WTC11 (cell line): ENCODE measurements around the gene MAGI2. TPM values are rescaled to one million over a fixed set of nuclear protein-coding genes. Genes with fewer than 3 reads are reported as not detected.

Source experiments
- ATAC-seq: fragments of 200-7000 bp; cut with Tn5 transposase; 2 replicates; pipeline ENCODE4 v1.10.0; 2021; ENCODE audit warnings: mild to moderate bottlenecking, moderate library complexity
- CTCF ChIA-PET: fragments of 300-600 bp; sonication (Branson Sonifier 250); formaldehyde crosslinking; loops from one replicate; lab custom pipeline; 2021; ENCODE audit warnings: antibody characterized with exemption; lab: Charles Lee
- POLR2A ChIA-PET: fragments of 350-600 bp; sonication (Branson Sonifier 250); formaldehyde crosslinking; loops from one replicate; lab custom pipeline; 2021; ENCODE audit warnings: antibody characterized with exemption; lab: Charles Lee
- DNase-seq: peaks from one replicate; pipeline ENCODE4 v3.0.0; 2021; ENCODE audit warnings: low spot score
- H3K27ac Mint-ChIP-seq: 2 replicates; pipeline ENCODE4 v1.8.0; 2021; ENCODE audit warnings: mixed read lengths
- H3K27me3 Mint-ChIP-seq: 2 replicates; pipeline ENCODE4 v1.8.0; 2021; ENCODE audit warnings: low read depth, mild to moderate bottlenecking, moderate library complexity, mixed read lengths
- H3K36me3 Mint-ChIP-seq: 2 replicates; pipeline ENCODE4 v1.8.0; 2021; ENCODE audit warnings: mixed read lengths
- H3K4me1 Mint-ChIP-seq: 2 replicates; pipeline ENCODE4 v1.8.0; 2022; ENCODE audit warnings: mixed read lengths
- H3K4me3 Mint-ChIP-seq: 2 replicates; pipeline ENCODE4 v1.8.0; 2021; ENCODE audit warnings: mild to moderate bottlenecking, moderate library complexity, mixed read lengths
- H3K9me3 Mint-ChIP-seq: 2 replicates; pipeline ENCODE4 v1.8.0; 2021; ENCODE audit warnings: mixed read lengths
- AFF4 ChIP-seq: sonication (generic); formaldehyde crosslinking; IDR thresholded peaks from 2 replicates; pipeline ENCODE4 v1.8.1; 2023; ENCODE audit warnings: mild to moderate bottlenecking, missing genetic modification reagents, borderline replicate concordance
- CTCF ChIP-seq: fragments of 200-600 bp; IDR thresholded peaks from 2 replicates; pipeline ENCODE4 v1.8.0; 2022; ENCODE audit warnings: antibody characterized with exemption
- E2F4 ChIP-seq: sonication (generic); formaldehyde crosslinking; IDR thresholded peaks from 2 replicates; pipeline ENCODE4 v1.8.1; 2022; ENCODE audit warnings: low read depth, mild to moderate bottlenecking, moderate library complexity, missing genetic modification reagents, borderline replicate concordance
- ESRRA ChIP-seq: sonication (generic); formaldehyde crosslinking; IDR thresholded peaks from 2 replicates; pipeline ENCODE4 v1.8.1; 2022; ENCODE audit warnings: mild to moderate bottlenecking, missing genetic modification reagents, borderline replicate concordance
- FOXP4 ChIP-seq: sonication (generic); formaldehyde crosslinking; IDR thresholded peaks from 2 replicates; pipeline ENCODE4 v1.8.0; 2022; ENCODE audit warnings: mild to moderate bottlenecking, missing genetic modification reagents
- GRHL2 ChIP-seq: fragments of 250-450 bp; sonication (Bioruptor Pico); IDR thresholded peaks from 2 replicates; pipeline ENCODE4 v1.8.0; 2022; ENCODE audit warnings: mild to moderate bottlenecking, moderate library complexity; ENCODE audit not compliant: insufficient replicate concordance, severe bottlenecking
- PREB ChIP-seq: sonication (generic); formaldehyde crosslinking; IDR thresholded peaks from 2 replicates; pipeline ENCODE4 v1.8.1; 2022; ENCODE audit warnings: mild to moderate bottlenecking, missing genetic modification reagents, moderate library complexity, borderline replicate concordance
- RELA ChIP-seq: sonication (generic); formaldehyde crosslinking; IDR thresholded peaks from 2 replicates; pipeline ENCODE4 v1.8.1; 2022; ENCODE audit warnings: missing genetic modification reagents, mild to moderate bottlenecking, borderline replicate concordance
- SP1 ChIP-seq: sonication (generic); formaldehyde crosslinking; conservative IDR thresholded peaks from 2 replicates; pipeline ENCODE4 v1.8.1; 2022; ENCODE audit warnings: missing genetic modification reagents
- USF1 ChIP-seq: sonication (generic); formaldehyde crosslinking; IDR thresholded peaks from 2 replicates; pipeline ENCODE4 v1.8.0; 2022; ENCODE audit warnings: mild to moderate bottlenecking, missing genetic modification reagents
- ZMAT4 ChIP-seq: fragments of 250-450 bp; sonication (Bioruptor Pico); IDR thresholded peaks from 2 replicates; pipeline ENCODE4 v1.9.0; 2021; ENCODE audit warnings: mild to moderate bottlenecking
- ZNF396 ChIP-seq: fragments of 250-450 bp; sonication (Bioruptor Pico); IDR thresholded peaks from 2 replicates; pipeline ENCODE4 v1.8.0; 2021; ENCODE audit warnings: mild to moderate bottlenecking, moderate library complexity, borderline replicate concordance
- ZNF423 ChIP-seq: fragments of 250-450 bp; sonication (Bioruptor Pico); IDR thresholded peaks from 2 replicates; pipeline ENCODE4 v2.1.2; 2022; ENCODE audit warnings: mild to moderate bottlenecking, moderate library complexity
- ZNF512 ChIP-seq: sonication (generic); formaldehyde crosslinking; IDR thresholded peaks from 2 replicates; pipeline ENCODE4 v1.8.1; 2022; ENCODE audit warnings: missing genetic modification reagents, borderline replicate concordance
- ZSCAN18 ChIP-seq: fragments of 250-450 bp; sonication (Bioruptor Pico); IDR thresholded peaks from 2 replicates; pipeline ENCODE4 v2.1.2; 2022; ENCODE audit warnings: mild to moderate bottlenecking, moderate library complexity
- total RNA-seq: library from RNA; stranded (reverse); gene quantifications from 3 replicates; pipeline ENCODE4 v1.2.3, GENCODE V29; 2021

Gene MAGI2
- total RNA-seq, 1 experiment from 2014 or later, result 26.6 TPM

- TF ChIP-seq CTCF (no peak), AFF4 (no peak), E2F4 (CRISPR knock-in tag) (no peak), USF1 (CRISPR knock-in tag) (no peak), ESRRA (CRISPR knock-in tag) (no peak)
- TF ChIP-seq, all 79 proteins: peak for 0
Observed at GRCh38 chr7:79292834-79293233, 160.6 kb downstream of the MAGI2 start (continued).

- no peaks in the 10 kb centered on the region for H3K36me3 Mint-ChIP-seq
- no peak overlapping the region for H3K27ac Mint-ChIP-seq
- peaks cover 4% of the 10 kb centered on the region; the same call in 1 of the 2 replicates for H3K4me1 Mint-ChIP-seq
- H3K4me3 Mint-ChIP-seq, result no peak overlapping the region
- ATAC-seq (no peak), DNase-seq (no peak)
- ChIA-PET CTCF (no interaction called here), POLR2A (no interaction called here)
- H3K9me3 Mint-ChIP-seq, result no peaks in the 10 kb centered on the region
- H3K27me3 Mint-ChIP-seq, result no peaks in the 10 kb centered on the region
- TF ChIP-seq ESRRA (CRISPR knock-in tag), result no peak
- no peak for TF ChIP-seq ZNF423 (CRISPR knock-in tag)
- TF ChIP-seq PREB (CRISPR knock-in tag), result no peak
- TF ChIP-seq SP1 (CRISPR knock-in tag), result no peak
- no peak for TF ChIP-seq GRHL2 (CRISPR knock-in tag)
- TF ChIP-seq ZNF396 (CRISPR knock-in tag), result no peak
- no peak for TF ChIP-seq CTCF
- TF ChIP-seq RELA, result no peak
- TF ChIP-seq ZNF512 (CRISPR knock-in tag), result no peak
- no peak for TF ChIP-seq ZSCAN18
- no peak for TF ChIP-seq ZMAT4 (CRISPR knock-in tag)
- no peak for TF ChIP-seq FOXP4 (CRISPR knock-in tag)
Observed at GRCh38 chr7:79291498-79291865, 162.0 kb downstream of the MAGI2 start.
